CD4-positive, alpha-beta T cell treated with Interleukin-4 for 1 hour (primary cell): ENCODE measurements around the gene TRAF5.
"Not testable (repeated sequence)": the region's sequence is repeated elsewhere in the genome, so short reads cannot be mapped to it uniquely, and the experiment has no call there.

ENCODE experiments used
- DNase-seq, 2 donors: peaks; one replicate each; pipeline ENCODE4 v3.0.0-alpha.2; 2020 to 2022

TRAF5 gene

GRCh38 chr1:211379446-211379845 is 52.8 kb downstream of the TRAF5 start:
- DNase-seq: no peak

- peak in 1 of 2 donors; percentile 6 for DNase-seq
Observed at GRCh38 chr1:211381481-211382181, 55.0 kb downstream of the TRAF5 start.

- no peak for DNase-seq
Observed at GRCh38 chr1:211382182-211382713, 55.6 kb downstream of the TRAF5 start.

- peak; percentile 79 to 86 for DNase-seq
Observed at GRCh38 chr1:211382714-211383480, 56.3 kb downstream of the TRAF5 start.

- DNase-seq: no peak
Observed at GRCh38 chr1:211384524-211384923, 57.9 kb downstream of the TRAF5 start.

- DNase-seq: no peak
Observed at GRCh38 chr1:211386921-211387320, 60.3 kb downstream of the TRAF5 start.

- not testable (repeated sequence) for DNase-seq
Observed at GRCh38 chr1:211390829-211391228, 64.2 kb downstream of the TRAF5 start.

- no peak for DNase-seq
Observed at GRCh38 chr1:211393203-211393602, 66.6 kb downstream of the TRAF5 start.

- DNase-seq: not testable (repeated sequence)
Observed at GRCh38 chr1:211398266-211398930, 71.8 kb downstream of the TRAF5 start.

- not testable (repeated sequence) for DNase-seq
Observed at GRCh38 chr1:211399851-211400393, 73.3 kb downstream of the TRAF5 start.

- not testable (repeated sequence) for DNase-seq
Observed at GRCh38 chr1:211401751-211402150, 75.1 kb downstream of the TRAF5 start.

GRCh38 chr1:211406086-211406485 is 79.5 kb downstream of the TRAF5 start:
- not testable (repeated sequence) for DNase-seq

- DNase-seq: peak in 1 of 2 donors; percentile 8
Observed at GRCh38 chr1:211407749-211408148, 81.1 kb downstream of the TRAF5 start.

GRCh38 chr1:211411639-211412038 is 85.0 kb downstream of the TRAF5 start:
- no peak for DNase-seq

GRCh38 chr1:211415700-211416099 is 89.1 kb downstream of the TRAF5 start:
- no peak for DNase-seq

- DNase-seq: peak; percentile 6 to 25
Observed at GRCh38 chr1:211416246-211416627, 89.6 kb downstream of the TRAF5 start.

GRCh38 chr1:211416628-211417323 is 90.1 kb downstream of the TRAF5 start:
- DNase-seq: peak; percentile 15 to 32

GRCh38 chr1:211420389-211420788 is 93.8 kb downstream of the TRAF5 start:
- no peak for DNase-seq

GRCh38 chr1:211420845-211421454 is 94.3 kb downstream of the TRAF5 start:
- DNase-seq: no peak

- no peak for DNase-seq
Observed at GRCh38 chr1:211424018-211424417, 97.4 kb downstream of the TRAF5 start.
